ENCODE data around the gene CRKL.

CRKL gene

DNA sequence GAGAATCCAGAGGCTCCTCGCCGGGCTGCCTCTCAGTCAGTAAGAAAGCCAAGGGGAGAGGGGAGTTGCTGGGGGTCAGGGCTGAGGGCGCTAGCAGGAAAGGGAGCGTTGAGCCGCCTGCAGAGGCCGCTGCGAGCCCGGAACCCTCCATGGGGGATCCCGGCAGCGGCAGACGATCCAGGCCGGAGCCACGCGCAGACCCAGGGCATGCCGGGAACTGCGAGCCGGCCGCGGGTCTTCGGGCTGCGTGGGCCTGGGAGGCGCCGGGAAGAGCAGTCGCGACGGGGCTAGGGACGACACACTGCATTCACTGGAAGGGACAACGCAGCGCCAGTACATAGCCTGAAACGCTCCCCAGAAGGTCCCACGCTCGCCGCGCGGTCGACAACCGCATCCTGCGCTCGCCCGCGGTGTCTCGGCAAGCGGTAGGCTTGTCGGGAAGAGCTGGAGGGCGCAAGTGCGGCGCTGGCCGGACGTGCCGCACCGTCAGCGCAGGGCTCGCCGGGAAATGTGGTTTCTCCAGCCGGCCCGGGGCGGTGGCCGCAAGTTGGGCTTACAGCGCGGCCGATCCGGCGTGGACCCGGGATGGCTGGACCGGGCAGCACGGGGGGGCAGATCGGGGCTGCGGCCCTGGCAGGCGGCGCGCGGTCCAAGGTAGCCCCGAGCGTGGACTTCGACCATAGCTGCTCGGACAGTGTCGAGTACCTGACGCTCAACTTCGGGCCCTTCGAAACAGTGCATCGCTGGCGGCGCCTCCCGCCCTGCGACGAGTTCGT is 64.8 kb downstream of the CRKL start, which contains the start of gene LZTR1:
LZTR1 (plus strand) TSS at position 511 of the 776 bp plus-strand sequence; CDS start at position 586, 75 bp downstream.
- DNase-seq (ENCODE audit: low read depth), result peak; percentile 85

- no peak for DNase-seq (ENCODE audit: low read depth)
Observed at GRCh38 chr22:20982563-20982882, 65.3 kb downstream of the CRKL start.

GRCh38 chr22:20983081-20983771 is 66.0 kb downstream of the CRKL start:
- DNase-seq (ENCODE audit: low read depth), result no peak

- no peak for DNase-seq (ENCODE audit: low read depth)
Observed at GRCh38 chr22:20985720-20986119, 68.5 kb downstream of the CRKL start.

- no peak for DNase-seq (ENCODE audit: low read depth)
Observed at GRCh38 chr22:20986365-20986764, 69.2 kb downstream of the CRKL start.

- no peak for DNase-seq (ENCODE audit: low read depth)
Observed at GRCh38 chr22:20987375-20987774, 70.2 kb downstream of the CRKL start.

GRCh38 chr22:20988573-20989322 is 71.5 kb downstream of the CRKL start:
- no peak for DNase-seq (ENCODE audit: low read depth)

DNA sequence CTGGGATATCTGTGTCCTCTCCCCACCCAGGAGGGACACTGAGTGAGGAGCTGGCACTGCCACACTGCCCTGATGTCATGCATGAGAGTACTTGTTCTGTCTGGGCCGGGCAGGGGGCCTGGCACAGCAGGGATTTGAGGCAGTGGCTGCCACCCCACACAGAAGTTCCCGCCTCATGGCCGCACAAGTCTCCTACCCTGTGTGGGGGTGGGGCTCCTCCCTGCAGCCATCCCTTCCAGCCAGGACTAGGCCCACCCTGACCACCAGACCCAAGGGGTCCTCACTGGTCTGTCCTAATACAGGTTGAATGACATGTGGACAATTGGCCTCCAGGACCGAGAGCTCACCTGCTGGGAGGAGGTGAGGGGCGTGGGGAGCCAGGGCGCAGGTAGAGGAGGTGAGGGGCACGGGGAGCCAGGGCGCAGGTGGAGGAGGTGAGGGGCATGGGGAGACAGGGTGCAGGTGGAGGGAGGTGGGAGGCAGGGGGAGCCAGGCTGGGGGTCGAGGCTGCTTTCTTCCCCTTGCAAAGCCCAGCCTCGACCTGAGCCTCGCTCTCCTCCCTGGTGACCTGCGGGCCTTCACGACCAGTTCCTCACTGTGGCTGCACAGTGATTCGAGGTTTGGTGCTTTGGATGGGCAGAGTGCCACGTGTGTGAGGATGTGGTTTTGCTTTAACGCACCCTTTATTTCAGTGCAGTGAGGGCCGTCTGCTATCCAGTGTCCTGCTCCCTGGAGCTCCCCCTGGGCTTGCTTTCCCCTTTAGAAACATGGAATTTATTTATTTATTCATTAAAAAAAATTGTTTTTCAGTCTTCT is 72.3 kb downstream of the CRKL start:
- DNase-seq (ENCODE audit: low read depth), result peak; percentile 44

GRCh38 chr22:20990184-20991180 is 73.3 kb downstream of the CRKL start:
- no peak for DNase-seq (ENCODE audit: low read depth)

GRCh38 chr22:20991252-20992055 is 74.2 kb downstream of the CRKL start:
- no peak for DNase-seq (ENCODE audit: low read depth)

DNA sequence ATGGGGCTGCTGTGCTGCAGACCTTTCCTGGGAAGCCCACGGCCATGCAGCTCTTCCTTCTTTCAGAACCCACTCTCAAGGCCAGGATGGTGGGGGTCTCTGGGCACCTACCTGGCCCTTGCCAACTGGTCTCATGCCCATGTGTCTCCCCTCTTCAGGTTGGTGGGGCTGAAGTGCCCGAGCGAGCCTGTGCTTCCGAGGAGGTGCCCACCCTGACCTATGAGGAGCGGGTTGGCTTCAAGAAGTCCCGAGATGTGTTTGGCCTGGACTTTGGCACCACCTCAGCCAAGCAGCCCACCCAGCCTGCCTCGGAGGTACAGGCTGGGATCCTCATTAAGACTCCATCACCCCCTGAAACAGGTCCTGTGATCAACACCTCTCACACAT is 74.8 kb downstream of the CRKL start:
- DNase-seq (ENCODE audit: low read depth), result no peak

- DNase-seq (ENCODE audit: low read depth), result no peak
Observed at GRCh38 chr22:20992456-20993303, 75.5 kb downstream of the CRKL start.

- no peak for DNase-seq (ENCODE audit: low read depth)
Observed at GRCh38 chr22:20993304-20994127, 76.3 kb downstream of the CRKL start.

GRCh38 chr22:20994128-20994901 is 77.1 kb downstream of the CRKL start:
- no peak for DNase-seq (ENCODE audit: low read depth)

GRCh38 chr22:20994902-20995241 is 77.7 kb downstream of the CRKL start:
- DNase-seq (ENCODE audit: low read depth), result no peak

DNA sequence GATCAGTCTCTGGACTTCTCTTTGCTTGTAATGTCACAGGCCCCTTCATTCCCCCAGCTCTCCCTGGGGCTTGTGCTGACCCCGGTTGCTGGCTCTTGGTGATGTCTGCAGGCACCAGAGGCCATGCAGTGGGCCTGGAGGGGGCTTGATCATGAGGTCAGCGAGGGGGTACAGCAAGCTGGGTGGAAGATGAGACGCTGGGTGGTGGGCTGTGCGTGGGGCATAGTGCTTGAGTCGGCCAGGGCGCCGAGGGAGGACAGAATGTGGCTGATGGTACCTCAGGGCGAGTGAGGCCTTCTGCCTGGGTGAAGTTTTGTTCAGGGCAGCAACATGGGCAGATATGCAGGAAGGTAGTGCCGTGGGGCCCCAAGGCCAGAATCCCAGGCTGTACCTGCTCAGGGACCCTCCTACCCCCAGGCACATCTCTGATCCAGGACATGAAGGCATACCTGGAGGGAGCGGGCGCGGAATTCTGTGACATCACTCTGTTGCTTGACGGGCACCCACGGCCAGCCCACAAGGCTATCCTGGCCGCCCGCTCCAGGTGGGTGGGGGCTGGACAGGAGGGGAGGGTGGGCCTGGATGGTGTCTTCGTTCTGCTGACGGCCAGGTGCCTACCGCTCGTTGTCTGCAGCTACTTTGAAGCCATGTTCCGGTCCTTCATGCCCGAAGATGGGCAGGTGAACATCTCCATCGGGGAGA is 78.3 kb downstream of the CRKL start:
- DNase-seq (ENCODE audit: low read depth), result no peak

GRCh38 chr22:20996031-20996410 is 78.8 kb downstream of the CRKL start:
- DNase-seq (ENCODE audit: low read depth), result no peak

All from EH (cell line).